NK-92 (cell line): ENCODE results near the gene C1QTNF8.

Experiments
- DNase-seq: peaks from one replicate; lab custom pipeline; 2025; ENCODE audit not compliant: unreplicated experiment; lab: John Stamatoyannopoulos, UW

C1QTNF8 gene

DNA sequence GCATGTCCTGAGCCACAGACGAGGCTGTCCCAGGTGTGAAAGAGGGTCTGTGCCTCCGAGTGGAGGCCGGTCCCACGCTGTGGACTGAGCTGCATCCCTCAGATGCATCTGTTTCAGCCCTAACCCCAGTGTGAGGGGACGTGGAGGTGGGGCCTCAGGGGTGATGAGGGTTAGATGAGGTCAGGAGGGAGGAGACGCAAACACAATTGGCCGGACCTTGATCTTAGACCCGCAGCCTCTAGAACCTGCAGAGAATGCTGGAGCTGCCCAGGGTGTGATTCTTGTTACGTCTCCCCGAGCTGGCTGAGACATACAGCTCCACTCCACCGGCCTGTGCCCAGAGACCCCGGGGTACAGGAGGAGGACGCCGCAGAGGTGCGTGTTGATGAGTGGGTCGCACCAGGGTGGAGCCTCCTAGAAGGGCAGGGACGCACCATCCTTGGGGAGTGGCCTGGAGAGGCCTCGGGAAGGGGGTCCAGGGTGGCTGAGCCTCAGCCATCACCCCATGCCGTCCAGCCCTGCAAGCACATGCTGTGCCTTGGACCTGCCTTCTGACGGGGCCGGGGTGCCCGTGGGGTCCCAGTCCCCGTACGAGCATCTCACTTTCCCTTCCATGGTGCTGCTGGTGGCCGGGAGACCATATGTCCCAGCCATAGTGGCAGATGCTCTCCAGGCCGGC is 16.6 kb upstream of the C1QTNF8 start:
- DNase-seq = no peak

DNA sequence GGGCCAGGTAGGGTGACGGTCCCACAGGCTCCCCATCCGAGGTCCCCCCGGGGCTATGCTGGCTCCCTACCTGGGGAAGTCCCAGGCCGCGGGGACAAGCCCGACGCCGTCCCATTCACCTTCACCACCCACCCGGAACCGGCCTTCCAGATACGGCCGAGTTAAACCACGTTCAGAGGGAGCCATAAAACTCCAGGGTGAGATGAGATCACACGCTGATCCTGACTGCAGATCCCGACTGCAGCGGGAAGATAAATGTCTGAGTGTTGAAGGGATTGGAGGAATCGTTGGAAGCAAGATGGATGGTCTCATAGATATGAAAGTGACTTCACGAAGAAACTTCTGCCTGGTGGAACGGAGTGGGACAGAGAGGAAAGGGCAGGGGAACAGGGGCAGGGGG is 13.6 kb upstream of the C1QTNF8 start:
- DNase-seq = no peak

DNA sequence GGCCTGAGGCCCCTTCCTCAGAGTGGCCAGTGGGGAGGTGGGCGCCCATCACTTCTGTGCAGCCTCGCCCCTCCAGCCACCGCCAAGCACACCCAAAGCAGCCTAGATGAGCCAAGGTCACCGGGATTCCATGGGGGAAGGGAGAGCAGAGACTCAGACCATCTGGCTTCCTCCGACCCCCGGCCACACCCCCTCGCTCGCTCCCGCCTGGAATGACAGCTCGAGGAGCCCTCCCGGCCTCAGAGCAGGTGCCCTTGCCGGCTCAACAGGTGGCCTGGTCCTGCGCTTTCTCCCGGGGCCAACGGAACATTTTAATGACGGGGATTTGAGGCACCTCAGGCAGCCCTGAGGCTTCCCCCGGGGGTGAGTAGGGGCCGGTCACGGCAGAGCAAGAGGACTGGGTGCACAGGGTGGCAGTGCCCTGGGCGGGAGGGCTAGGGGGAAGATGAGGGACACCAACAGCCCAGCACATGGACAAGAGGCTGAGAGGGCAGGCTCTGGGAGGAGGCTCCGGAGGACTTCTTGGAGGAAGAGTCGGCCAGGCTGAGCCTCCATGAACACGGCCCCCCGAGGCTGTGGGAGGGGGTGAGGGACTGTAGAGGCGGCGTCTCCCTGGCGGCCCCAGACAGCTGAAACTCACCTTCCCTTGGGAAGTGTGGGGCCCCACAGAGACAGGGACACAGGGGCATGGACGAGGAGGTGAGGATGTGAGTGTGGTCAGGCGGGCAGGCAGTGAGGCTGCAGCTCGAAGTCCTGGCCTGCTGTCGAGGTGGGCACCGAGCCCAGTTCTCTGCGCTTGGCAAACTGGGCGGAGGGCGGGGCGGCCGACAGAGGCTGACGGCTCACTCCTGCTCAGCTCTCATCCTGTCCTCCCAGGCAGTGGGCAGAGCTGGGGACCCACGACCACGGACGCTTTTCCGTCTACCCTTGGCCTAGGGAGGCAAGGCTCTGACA is 12.5 kb upstream of the C1QTNF8 start:
- DNase-seq = no peak

- no peak for DNase-seq
Measured at GRCh38 chr16:1107731-1108130, 11.7 kb upstream of the C1QTNF8 start.

- no peak for DNase-seq
Measured at GRCh38 chr16:1107141-1107540, 11.1 kb upstream of the C1QTNF8 start.

GRCh38 chr16:1106659-1107058 is 10.6 kb upstream of the C1QTNF8 start:
- DNase-seq = no peak

DNA sequence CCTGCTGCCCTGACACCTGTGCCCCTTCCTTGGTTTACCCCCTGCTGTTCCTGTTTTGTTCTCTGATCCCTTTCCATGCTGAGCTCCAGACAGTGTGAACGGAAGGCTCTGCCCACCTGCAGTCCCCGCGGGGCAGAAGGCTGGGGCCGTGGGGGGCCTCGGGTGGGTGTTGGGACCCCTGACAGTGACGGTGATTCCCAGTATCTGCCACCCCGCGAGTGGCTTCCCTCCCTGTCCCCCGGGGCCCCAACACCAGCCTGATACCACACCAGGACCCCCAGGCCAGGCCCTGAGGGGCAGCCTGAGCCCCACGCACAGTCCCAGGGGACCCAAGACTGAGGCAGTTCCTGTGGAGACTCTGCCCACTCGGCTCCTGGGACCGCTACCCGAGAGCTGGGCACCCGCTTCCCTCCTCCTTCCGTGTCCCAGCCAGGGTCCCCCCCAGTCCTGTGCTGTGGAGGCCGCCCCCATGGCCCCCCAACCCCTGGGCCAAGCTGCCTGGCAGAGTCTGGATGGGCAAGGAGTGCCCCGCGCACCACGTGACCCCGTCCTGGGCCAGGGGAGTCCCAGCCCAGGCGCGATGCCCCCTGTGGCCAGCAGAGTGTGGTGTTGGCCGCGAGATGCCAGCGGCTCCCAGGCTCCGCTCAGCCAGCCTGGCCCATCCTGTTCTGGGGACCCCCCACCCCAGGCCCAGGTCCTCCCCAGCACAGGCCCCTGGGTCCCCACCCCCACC is 10.0 kb upstream of the C1QTNF8 start:
- DNase-seq = no peak

DNA sequence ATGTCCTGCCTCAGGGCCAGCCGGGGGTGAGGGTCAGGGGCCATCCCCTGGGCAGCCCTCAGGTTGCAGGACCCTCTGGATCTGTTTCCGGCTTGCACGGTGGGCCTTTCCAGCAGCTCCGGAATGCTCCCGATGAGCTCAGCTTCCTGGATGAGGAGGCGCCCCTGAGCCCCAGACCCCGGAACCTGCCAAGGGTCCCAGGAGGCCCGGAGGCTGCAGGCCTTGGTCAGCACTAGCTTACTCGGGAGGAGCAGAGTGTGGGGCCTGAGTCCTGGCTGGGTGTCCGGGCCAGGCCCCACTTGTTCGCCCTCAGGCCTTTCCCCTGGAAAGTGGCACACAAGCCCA is 7.6 kb upstream of the C1QTNF8 start:
- DNase-seq = no peak

DNA sequence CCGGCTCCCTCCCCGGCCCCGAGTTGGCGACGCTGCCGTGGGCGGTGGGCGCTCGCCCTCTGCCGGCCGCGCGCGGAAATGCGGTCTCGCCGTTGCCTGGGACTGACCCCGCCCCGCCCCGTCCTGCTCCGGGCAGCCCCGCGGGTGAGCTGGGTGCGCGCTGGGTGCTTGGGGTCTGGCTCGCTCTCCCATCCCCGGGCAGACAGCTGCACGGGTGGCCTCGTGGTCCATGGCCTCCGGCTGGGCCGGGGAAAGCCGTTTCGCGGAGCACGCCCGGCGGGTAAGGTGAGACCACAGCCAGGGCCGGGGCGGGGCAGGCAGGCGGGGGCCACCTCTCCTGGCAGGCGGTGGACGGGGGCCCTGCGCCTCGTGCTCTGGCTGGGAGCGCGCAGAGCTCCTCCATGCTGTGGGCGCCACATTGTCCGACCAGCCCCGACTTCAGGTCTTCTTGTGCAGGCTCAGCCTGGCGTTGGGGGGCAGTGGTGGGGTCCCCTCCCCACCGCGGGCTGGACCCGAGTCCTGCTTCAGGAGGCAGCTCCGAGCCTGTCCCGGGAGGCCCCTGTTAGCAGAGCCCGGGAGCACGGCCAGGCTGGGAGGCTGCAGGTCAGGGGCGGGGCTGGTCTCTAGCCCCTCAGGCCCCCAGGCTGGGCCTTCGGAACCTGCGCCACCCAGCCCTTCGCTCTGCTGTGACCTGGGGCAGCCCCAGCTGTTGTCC is 7.0 kb upstream of the C1QTNF8 start:
- DNase-seq = no peak

DNA sequence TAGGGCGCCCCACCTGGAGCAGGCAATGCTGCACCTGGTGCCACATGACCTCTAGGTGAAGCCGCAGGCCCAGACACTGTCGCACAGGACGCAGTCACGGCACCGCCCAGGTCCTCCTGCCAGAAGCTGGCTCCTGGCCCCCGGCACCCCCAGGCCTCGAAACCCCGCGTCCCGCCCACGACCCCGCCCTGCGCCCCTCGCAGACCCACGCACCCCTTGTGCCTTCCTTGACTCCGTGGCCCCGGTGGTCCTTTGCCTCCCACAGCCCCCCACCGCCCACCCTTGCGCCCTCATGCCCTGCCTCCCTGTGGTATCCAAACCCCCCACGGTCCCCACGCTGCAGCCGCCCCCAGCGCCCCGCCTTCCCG is 6.3 kb upstream of the C1QTNF8 start:
- no peak for DNase-seq

GRCh38 chr16:1101573-1102332 is 5.7 kb upstream of the C1QTNF8 start:
- DNase-seq = no peak

DNA sequence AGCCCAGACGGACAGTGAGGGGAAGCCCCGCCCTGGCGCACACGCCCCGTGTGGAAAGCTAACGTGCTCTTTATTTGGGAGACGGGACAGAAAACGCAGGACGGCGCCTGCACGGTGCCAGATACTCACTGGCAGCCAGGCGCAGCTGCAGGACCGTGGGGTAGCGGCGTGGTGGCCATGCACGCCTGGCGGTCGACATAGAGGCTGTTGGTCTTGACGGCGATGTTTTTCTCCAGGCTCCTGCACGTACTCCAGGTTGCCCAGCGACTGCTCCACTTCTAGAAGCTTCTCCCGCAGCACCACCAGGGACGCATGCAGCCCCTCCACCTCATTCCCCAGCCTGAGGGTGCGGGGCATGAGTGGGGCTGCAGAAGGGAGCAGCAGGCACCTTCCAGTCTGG is 5.1 kb upstream of the C1QTNF8 start:
- DNase-seq = no peak

GRCh38 chr16:1100084-1100800 is 4.2 kb upstream of the C1QTNF8 start:
- no peak for DNase-seq

DNA sequence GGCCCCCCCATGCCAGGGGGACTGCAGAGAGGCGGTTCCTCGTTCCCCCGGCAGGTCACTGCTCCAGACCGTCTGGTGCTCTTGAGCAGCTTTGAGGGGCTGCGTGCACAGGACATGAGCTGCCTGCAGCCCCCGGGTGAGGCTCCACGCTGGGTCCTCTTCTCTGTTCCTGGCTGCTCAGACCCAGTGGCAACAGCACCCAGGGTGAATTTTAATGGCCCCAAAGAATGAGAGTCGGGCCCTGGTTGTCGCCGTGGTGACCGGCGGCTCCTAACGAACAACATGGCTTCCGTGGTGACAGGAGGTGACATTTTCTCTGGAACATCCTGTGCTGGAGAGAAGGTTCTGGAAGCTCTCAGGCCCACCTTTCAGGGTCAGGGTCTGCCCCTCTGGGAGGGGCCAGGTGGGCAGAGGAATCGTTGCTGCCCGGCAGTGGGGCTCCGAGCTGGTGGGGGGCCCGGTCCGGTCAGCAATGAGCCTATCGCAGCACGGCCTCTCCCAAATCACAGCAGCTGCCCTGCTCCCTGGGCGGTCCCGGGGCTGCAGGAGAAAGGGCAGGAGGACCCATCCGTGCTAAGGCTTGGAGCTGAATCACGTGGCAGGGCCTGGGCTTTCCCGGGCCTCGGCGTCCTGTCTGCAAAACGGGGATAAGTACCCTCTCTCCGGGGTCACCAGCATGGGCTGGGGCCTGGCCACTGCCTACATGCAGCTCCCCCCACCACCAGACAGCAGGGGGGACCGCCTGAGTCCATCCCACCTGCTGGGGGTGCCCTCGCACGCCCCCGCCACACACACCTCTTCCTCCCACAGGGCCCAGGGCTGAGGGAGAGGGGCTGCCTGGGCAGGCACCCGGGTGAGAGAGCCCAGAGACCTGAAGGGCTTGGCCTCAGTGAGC is 3.4 kb upstream of the C1QTNF8 start:
- DNase-seq = no peak

DNA sequence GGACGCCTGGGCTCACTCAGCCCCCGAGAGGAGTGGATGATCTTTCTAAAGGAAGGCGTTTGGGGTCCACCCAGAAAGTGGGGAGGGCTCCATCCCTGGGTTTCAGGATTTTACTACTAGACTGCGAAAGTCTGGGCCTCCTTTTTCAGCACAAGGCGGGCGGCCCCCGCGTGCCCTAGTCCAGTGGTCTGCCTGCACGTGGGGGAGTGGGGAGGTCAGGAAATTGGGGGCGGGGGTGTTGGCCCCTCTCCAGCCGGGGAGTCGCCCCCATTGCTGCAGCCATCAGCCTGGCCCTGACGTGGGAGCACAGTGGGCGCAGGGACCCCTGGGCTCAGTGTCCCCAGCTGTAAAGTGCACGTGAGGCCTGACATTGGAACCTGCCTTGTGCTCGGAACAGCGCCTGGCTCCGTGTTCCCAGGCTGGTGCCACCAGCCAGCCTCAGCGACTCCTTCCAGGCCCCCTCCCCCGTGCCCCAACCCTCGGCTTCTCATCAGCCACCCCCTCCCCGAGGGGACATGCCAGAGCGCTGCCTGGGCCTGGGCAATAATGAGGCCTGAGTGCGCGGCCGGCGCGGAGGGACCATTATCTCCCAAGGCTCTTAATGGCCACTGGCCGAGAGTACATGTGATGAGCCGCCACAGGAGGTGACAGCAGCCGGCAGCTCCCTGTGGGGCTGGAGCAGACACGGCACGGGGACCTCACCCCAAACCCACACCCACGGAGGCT is 2.4 kb upstream of the C1QTNF8 start:
- no peak for DNase-seq

GRCh38 chr16:1097800-1098199 is 1.8 kb upstream of the C1QTNF8 start:
- DNase-seq = no peak

DNA sequence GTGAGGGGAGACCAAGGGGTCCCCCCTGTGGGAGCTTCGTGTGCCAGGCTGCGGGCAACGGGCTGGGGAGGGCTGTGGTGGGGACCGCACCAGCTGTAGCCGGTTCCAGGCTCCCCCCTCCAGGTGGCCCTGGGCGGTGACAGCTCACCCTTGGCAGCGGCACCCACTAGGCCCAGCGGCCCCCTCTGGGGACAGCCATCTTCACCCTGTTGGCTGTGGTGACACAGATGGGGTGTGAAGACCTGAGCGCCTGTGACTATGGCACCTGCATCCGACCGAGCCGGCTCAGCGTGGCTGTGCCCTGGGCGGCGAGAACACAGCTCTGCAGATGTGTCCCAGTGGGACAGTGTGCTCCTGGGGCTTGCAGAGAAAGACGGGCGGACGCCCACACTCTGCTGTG is 1.1 kb upstream of the C1QTNF8 start:
- no peak for DNase-seq

- no peak for DNase-seq
Measured at GRCh38 chr16:1095450-1096168, 435 bp downstream of the C1QTNF8 start.
